PC-3 (cell line): ENCODE results near the gene MSH3. TPM values are rescaled to one million over a fixed set of nuclear protein-coding genes. Genes with fewer than 3 reads are reported as not detected.

Experiments
- ATAC-seq: fragments of 200-7000 bp; cut with Tn5 transposase; 2 replicates; pipeline ENCODE4 v1.9.1; 2020; ENCODE audit warnings: mild to moderate bottlenecking, moderate library complexity
- BruUV-seq: library from RNA; stranded (reverse); fragments of 400-500 nt; replicated peaks from 2 replicates; lab custom pipeline; 2021; lab: Mats Ljungman, UMichigan
- CTCF ChIA-PET: fragments of 300-600 bp; sonication (Branson Sonifier 250); formaldehyde crosslinking; loops from one replicate; lab custom pipeline; 2022; ENCODE audit warnings: antibody characterized with exemption; lab: Charles Lee
- POLR2A ChIA-PET: fragments of 300-600 bp; sonication (Branson Sonifier 250); formaldehyde crosslinking; loops from one replicate; lab custom pipeline; 2022; ENCODE audit warnings: antibody characterized with exemption; ENCODE audit not compliant: unreplicated experiment; lab: Charles Lee
- DNase-seq: peaks from one replicate; pipeline ENCODE4 v3.0.0-alpha.2; 2015
- H2AFZ ChIP-seq: fragments of 300-600 bp; sonication (generic); 2 replicates; pipeline ENCODE4 v1.6.0; 2016; ENCODE audit warnings: antibody characterized with exemption, low read length
- H3F3A ChIP-seq: fragments of 300-600 bp; sonication (generic); one replicate; pipeline ENCODE4 v1.6.0; 2017; ENCODE audit warnings: antibody characterized with exemption, low read length, control low read depth, mild to moderate bottlenecking; ENCODE audit not compliant: unreplicated experiment
- H3K27ac ChIP-seq: fragments of 300-600 bp; sonication (generic); 2 replicates; pipeline ENCODE4 v1.5.1; 2016; ENCODE audit warnings: mild to moderate bottlenecking, low read length
- H3K27me3 ChIP-seq: fragments of 300-600 bp; sonication (generic); 2 replicates; pipeline ENCODE4 v1.6.1; 2016; ENCODE audit warnings: low read length, mixed read lengths
- H3K36me3 ChIP-seq: fragments of 300-600 bp; sonication (generic); 2 replicates; pipeline ENCODE4 v1.6.1; 2016; ENCODE audit warnings: low read depth, mixed run types, low read length, mixed read lengths
- H3K4me1 ChIP-seq: fragments of 300-600 bp; sonication (generic); 2 replicates; pipeline ENCODE4 v1.5.1; 2016; ENCODE audit warnings: low read length; ENCODE audit not compliant: insufficient read depth
- H3K4me2 ChIP-seq: fragments of 300-600 bp; sonication (generic); 2 replicates; pipeline ENCODE4 v1.6.0; 2016; ENCODE audit warnings: low read length
- H3K4me3 ChIP-seq: fragments of 300-600 bp; sonication (generic); 2 replicates; pipeline ENCODE4 v1.5.1; 2016; ENCODE audit warnings: mild to moderate bottlenecking, low read length, mixed read lengths
- H3K79me2 ChIP-seq: fragments of 300-600 bp; sonication (generic); 2 replicates; pipeline ENCODE4 v1.6.1; 2017; ENCODE audit warnings: low read length, mixed read lengths
- H3K9ac ChIP-seq: fragments of 300-600 bp; sonication (generic); 2 replicates; pipeline ENCODE4 v1.6.0; 2016; ENCODE audit warnings: mild to moderate bottlenecking, low read length
- H3K9me2 ChIP-seq: fragments of 300-600 bp; sonication (generic); replicated peaks from 2 replicates; pipeline ENCODE4 v1.6.1; 2016; ENCODE audit warnings: mixed run types, low read length, mixed read lengths
- H3K9me3 ChIP-seq: fragments of 300-600 bp; sonication (generic); 2 replicates; pipeline ENCODE4 v1.6.1; 2016; ENCODE audit warnings: low read length, mixed read lengths
- H4K20me1 ChIP-seq: fragments of 300-600 bp; sonication (generic); 2 replicates; pipeline ENCODE4 v1.6.1; 2016; ENCODE audit warnings: low read length, mixed read lengths
- EZH2 ChIP-seq: fragments of 300-600 bp; sonication (generic); IDR thresholded peaks from one replicate; pipeline ENCODE4 v1.6.1; 2017; ENCODE audit warnings: antibody characterized with exemption, mild to moderate bottlenecking, low read length; ENCODE audit not compliant: unreplicated experiment
- EZH2phosphoT487 ChIP-seq: fragments of 300-600 bp; sonication (generic); IDR thresholded peaks from 2 replicates; pipeline ENCODE4 v1.6.1; 2018; ENCODE audit warnings: mild to moderate bottlenecking, antibody characterized with exemption, low read length, borderline replicate concordance
- intact Hi-C: fragments of 100-400 bp; cut with micrococcal nuclease; formaldehyde crosslinking; loops from 2 replicates; pipeline ENCODE4 v1.9.0; 2023
- total RNA-seq: library from RNA; depleted of rRNA; stranded (reverse); fragments of >200 nt; gene quantifications from 2 replicates; pipeline ENCODE4 v1.2.3, GENCODE V29; 2014
- TF ChIP-seq, protein P1 (sequence below): fragments of 300-600 bp; sonication (generic); conservative IDR thresholded peaks from 2 replicates; pipeline ENCODE4 v1.5.1; 2017; ENCODE audit warnings: antibody characterized with exemption, low read depth, mild to moderate bottlenecking, low read length

Gene MSH3
- total RNA-seq, 1 experiment from 2014 or later = 9.0 TPM

DNA sequence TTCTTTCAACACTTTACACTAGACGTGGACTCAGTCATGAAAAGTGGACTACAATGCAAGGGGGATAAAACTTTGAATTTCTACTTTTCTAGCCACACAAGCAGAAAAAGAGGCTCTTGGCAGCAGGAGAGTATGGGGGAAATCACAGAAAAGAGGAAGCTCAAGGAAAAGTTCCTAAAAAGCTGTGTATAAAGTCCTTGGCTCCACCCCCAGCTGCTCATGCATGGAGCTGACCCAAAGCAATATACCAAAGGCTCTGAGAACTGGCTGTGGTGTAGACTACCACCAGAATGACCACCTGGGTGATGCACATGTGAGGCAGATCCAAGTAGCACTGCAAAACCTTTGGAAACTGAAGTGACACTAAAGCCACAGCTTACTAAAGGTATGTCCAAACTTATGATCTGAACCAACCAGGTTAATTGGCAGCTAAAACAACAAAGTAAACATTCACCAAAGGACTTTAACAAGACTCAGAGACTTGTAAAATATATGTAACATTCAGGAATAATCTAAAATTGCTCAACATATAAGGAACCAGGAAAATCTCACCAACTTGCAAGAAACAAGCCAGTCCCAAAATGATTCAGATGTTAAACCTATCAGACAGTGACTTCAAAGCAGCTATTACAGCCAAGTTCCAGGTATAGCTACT lies 250.2 kb downstream of the MSH3 start:
- intact Hi-C loops = no loop called here
- Histone ChIP-seq H3K79me2 (no peaks in the 10 kb centered on the region), H2AFZ (no peak overlapping the region), H3K36me3 (no peaks in the 10 kb centered on the region), H3K9ac (no peak overlapping the region), H3K4me3 (no peak overlapping the region), H3K9me3 (no peaks in the 10 kb centered on the region), H3K9me2 (no peaks in the 10 kb centered on the region), H4K20me1 (no peaks in the 10 kb centered on the region), H3K27ac (no peak overlapping the region), H3K4me2 (no peak overlapping the region), H3K27me3 (no peaks in the 10 kb centered on the region), H3K4me1 (no peaks in the 10 kb centered on the region), H3F3A (no peaks in the 10 kb centered on the region)
- BruUV-seq = no TSS peak
- POLR2A ChIA-PET = no interaction called here
- DNase-seq = no peak
- CTCF ChIA-PET = no interaction called here
- ATAC-seq = no peak; the same call in 1 of the 2 replicates
- TF ChIP-seq, protein P1, sequence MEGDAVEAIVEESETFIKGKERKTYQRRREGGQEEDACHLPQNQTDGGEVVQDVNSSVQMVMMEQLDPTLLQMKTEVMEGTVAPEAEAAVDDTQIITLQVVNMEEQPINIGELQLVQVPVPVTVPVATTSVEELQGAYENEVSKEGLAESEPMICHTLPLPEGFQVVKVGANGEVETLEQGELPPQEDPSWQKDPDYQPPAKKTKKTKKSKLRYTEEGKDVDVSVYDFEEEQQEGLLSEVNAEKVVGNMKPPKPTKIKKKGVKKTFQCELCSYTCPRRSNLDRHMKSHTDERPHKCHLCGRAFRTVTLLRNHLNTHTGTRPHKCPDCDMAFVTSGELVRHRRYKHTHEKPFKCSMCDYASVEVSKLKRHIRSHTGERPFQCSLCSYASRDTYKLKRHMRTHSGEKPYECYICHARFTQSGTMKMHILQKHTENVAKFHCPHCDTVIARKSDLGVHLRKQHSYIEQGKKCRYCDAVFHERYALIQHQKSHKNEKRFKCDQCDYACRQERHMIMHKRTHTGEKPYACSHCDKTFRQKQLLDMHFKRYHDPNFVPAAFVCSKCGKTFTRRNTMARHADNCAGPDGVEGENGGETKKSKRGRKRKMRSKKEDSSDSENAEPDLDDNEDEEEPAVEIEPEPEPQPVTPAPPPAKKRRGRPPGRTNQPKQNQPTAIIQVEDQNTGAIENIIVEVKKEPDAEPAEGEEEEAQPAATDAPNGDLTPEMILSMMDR = no peak
- no peak for TF ChIP-seq EZH2phosphoT487
- TF ChIP-seq EZH2 = no peak

- no peaks in the 10 kb centered on the region for H3K9me2 ChIP-seq
- H3K4me1 ChIP-seq = no peaks in the 10 kb centered on the region
- no peak overlapping the region for H2AFZ ChIP-seq
- H3K9me3 ChIP-seq = no peaks in the 10 kb centered on the region
- H4K20me1 ChIP-seq = no peaks in the 10 kb centered on the region
- intact Hi-C loops = no loop called here
- no peak overlapping the region for H3K4me3 ChIP-seq
- H3K4me2 ChIP-seq = no peak overlapping the region
- H3K27me3 ChIP-seq = no peaks in the 10 kb centered on the region
- BruUV-seq = no TSS peak
- H3K27ac ChIP-seq = no peak overlapping the region
- ChIA-PET CTCF (no interaction called here), POLR2A (no interaction called here)
- no peaks in the 10 kb centered on the region for H3F3A ChIP-seq
- H3K79me2 ChIP-seq = no peaks in the 10 kb centered on the region
- TF ChIP-seq EZH2phosphoT487 = no peak
- no peak for TF ChIP-seq EZH2
- TF ChIP-seq, protein P1 = no peak
- DNase-seq (no peak), ATAC-seq (no peak)
- no peak overlapping the region for H3K9ac ChIP-seq
- H3K36me3 ChIP-seq = no peaks in the 10 kb centered on the region
These were observed 251.0 kb downstream of the MSH3 start for GRCh38 chr5:80905405-80905804.

DNA sequence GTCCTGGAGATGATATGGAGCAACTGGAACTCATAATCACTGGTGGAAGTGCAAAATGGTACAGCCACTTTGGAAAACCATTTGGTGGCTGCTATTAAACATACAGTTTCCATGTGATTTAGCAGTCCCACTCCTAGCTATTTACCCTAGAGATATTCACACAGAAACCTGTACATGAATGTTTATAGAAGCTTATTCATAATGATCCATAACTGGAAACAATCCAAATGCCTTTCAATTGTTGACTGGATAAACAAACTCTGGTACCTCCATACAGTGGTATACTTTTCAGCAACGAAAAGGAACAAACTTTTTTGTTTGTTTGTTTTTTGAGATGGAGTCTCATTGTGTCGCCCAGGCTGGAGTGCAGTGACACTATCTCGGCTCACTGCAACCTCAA lies 258.0 kb downstream of the MSH3 start:
- Histone ChIP-seq H3K27me3 (no peaks in the 10 kb centered on the region), H3K4me2 (no peak overlapping the region), H3K4me3 (no peak overlapping the region), H3K9me2 (no peaks in the 10 kb centered on the region), H3F3A (no peaks in the 10 kb centered on the region), H3K79me2 (no peaks in the 10 kb centered on the region), H3K9ac (no peak overlapping the region), H3K4me1 (no peaks in the 10 kb centered on the region), H4K20me1 (no peaks in the 10 kb centered on the region), H3K27ac (no peak overlapping the region), H2AFZ (no peak overlapping the region), H3K36me3 (no peaks in the 10 kb centered on the region), H3K9me3 (no peaks in the 10 kb centered on the region)
- CTCF ChIA-PET = no interaction called here
- TF ChIP-seq EZH2phosphoT487 (no peak), EZH2 (no peak)
- TF ChIP-seq, protein P1 = no peak
- ATAC-seq (peak; percentile 58), DNase-seq (peak; percentile 60)
- POLR2A ChIA-PET = interaction anchor here (0.6 kb wide), 1 partner anchor 343 kb away, joined by 4 read pairs; no protein-coding TSS in a partner anchor
- intact Hi-C loops = no loop called here
- no TSS peak for BruUV-seq
